ENCODE results near the gene AFDN.

Gene AFDN

DNA sequence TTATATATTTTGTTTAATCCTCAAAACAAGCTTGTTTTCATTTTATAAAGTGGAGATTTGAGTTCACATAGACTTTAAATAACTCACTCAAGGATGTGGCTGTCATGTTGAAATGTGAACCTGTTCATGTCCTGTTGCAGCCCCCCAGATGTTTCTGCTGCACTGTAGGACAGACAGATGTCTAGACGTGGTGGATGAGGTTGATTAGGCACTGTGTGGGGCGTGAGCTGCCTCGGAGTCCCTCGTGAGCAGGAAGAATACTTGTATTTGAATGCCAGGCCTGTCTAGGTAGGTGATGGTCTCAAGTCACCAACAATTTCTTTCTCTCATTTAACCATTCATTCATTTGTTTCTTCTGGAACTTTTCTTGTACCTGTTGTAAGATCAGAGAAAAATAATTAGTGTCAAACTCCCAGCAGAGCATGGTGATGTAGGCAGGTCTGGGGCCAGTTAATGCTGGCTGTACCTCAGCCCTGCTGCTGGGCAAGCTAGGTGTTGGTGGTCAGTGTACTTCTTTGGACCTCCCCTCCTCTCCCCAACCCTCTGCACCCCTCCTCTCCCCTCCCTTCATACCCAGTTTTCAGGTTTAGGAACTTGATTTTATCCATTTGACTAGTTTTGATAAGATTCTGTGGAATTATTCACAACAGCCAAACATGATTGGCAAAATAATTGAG lies 34.0 kb downstream of the AFDN start:
- intact Hi-C loops (cut with DNase I): no loop called here

DNA sequence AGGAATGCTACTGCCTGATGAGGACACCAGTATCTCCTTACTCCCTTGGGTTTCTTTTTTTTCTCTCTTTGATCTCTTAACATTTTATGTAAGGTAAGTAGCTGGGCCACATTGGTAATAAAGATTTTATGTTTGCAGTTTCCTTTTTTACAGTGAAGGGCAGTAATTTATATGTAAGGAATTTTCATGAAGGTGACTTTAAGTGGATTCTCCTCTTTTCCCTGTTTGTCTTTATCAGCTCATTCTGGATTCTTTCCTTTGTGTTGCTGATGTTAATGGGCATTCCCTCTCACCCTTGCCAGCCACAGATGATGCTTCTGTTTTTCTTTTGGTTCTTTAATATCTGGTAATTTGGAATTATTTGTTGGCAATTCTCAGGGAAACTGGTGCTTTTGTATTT lies 34.7 kb downstream of the AFDN start:
- no peak for DNase-seq
- intact Hi-C loops (cut with DNase I): no loop called here

More for the DNA sequence above, 34.0 kb downstream of the AFDN start:
- DNase-seq: no peak

DNA sequence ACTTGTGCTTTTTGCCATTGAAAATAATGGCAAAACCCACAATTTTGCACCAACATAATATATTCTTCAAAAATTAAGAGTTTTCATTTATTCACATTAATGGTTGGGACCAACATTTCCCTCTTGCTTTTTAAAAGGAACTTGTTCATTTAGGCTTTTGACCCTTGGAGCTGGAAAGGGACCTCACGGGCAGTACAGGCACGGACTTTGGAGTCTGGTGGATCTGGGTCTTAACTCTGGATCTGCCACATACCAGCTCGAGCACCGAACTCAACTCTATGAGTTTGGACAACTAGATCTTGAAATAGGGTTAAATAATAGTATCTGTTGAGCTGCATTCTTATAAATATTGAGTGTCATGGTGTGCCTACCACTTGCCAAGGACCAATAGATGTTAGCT lies 37.2 kb downstream of the AFDN start:
- intact Hi-C loops (cut with DNase I): no loop called here
- no peak for DNase-seq

DNA sequence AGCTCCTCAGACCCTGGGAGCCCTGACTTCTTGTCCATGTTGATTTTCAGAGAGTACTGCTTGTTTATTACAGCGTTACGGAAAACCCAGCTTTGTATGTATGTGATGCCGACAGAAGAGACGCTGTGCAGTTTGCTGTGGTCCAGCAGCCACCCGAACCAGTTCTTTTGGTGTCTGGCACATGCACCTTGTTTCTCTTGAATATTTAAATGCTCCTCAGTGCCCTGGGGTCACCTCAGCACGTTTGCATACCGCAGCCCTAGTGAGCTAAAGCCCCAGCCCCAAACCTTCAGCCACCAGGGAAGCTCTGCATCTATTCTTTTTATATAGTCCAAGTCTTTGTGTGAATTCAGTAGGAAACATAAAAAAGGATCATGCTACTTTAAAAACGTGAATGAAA lies 39.9 kb downstream of the AFDN start:
- no peak for DNase-seq
- intact Hi-C loops (cut with DNase I): no loop called here

- intact Hi-C loops (cut with DNase I): no loop called here
Measured at GRCh38 chr6:167870321-167870720, 43.6 kb downstream of the AFDN start.

GRCh38 chr6:167872538-167873210 lies 46.0 kb downstream of the AFDN start:
- intact Hi-C loops (cut with DNase I): no loop called here
- no peak for DNase-seq

More at GRCh38 chr6:167870321-167870720, 43.6 kb downstream of the AFDN start:
- DNase-seq: no peak

- intact Hi-C loops (cut with DNase I): no loop called here
- DNase-seq: no peak
Measured at GRCh38 chr6:167877994-167878779, 51.5 kb downstream of the AFDN start.

DNA sequence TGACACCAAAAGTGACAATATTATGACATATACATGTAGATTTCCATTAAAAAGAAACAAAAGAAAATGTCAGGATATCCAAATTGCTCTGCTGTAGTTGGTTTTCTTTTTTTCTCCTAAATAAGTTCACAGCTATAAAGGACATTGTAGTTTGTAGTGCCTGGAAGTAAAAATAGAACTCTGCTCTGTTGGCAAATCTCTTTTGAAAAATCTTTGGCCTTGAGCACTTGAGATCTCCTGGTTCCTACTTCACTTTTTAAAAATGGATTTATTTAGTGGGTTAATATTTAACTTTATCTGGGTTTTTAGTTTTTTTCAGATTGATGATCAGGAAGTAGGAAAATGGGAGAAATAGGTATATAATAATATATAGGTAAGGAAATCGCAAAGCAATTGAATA lies 52.9 kb downstream of the AFDN start:
- intact Hi-C loops (cut with DNase I): no loop called here
- no peak for DNase-seq

- intact Hi-C loops (cut with DNase I): no loop called here
- DNase-seq: no peak
Measured at GRCh38 chr6:167881327-167881726, 54.6 kb downstream of the AFDN start.

GRCh38 chr6:167882244-167882643 lies 55.5 kb downstream of the AFDN start:
- intact Hi-C loops (cut with DNase I): no loop called here
- no peak for DNase-seq

GRCh38 chr6:167888098-167888497 lies 61.4 kb downstream of the AFDN start:
- DNase-seq: no peak
- intact Hi-C loops (cut with DNase I): no loop called here

GRCh38 chr6:167892835-167893815 lies 66.4 kb downstream of the AFDN start:
- intact Hi-C loops (cut with DNase I): no loop called here
- DNase-seq: no peak

GRCh38 chr6:167894965-167895364 lies 68.3 kb downstream of the AFDN start:
- DNase-seq: no peak
- intact Hi-C loops (cut with DNase I): no loop called here

DNA sequence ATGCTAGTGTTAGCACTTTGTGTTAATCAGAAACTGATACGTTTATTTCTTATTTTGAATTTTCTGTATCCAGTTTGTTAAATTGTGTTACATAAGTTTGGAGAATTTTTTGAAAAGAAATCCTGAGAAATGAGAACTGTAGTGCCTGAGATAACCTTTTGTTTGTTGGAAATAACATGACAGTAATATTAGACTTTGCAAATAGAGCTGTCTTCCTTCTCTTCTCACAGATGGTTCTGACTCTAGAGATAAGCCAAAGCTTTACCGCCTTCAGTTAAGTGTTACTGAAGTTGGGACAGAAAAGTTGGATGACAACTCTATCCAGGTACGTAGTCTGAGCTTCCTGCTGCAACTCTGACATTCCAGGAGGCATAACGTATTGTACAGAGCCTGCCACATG lies 69.9 kb downstream of the AFDN start:
- DNase-seq: no peak
- intact Hi-C loops (cut with DNase I): no loop called here

DNA sequence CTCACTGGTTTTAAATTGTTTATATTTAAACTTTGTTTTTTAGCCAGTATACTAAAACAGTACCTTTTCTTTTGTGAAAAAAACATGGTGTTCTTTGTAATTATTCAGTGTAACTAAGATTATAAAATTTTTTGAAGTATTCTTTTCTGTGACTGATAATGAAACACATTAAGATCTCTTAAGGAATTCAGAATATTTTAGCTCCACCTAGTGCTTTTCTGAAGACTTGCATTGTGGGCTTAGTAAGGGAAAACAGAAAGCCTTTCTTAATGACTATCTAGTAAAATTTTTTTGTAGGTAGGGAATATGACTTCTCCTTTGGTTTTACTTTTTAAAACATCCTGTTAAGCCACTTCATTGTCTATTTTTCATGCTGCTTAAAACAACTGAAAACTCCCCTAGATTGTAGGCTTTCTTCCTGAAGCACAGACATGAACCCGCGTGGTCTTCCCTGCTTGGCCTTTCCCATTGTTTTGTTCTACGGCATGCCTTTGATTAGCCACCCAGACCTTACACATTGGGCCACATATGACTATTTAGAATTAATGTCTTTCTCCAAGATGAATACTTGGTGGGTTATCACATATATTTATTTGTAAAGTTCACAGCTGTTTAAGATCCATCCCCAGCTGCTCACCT lies 72.1 kb downstream of the AFDN start:
- no peak for DNase-seq
- intact Hi-C loops (cut with DNase I): loop anchor here (2.0 kb wide), 1 partner anchor 414 kb away; no protein-coding TSS in a partner anchor

DNA sequence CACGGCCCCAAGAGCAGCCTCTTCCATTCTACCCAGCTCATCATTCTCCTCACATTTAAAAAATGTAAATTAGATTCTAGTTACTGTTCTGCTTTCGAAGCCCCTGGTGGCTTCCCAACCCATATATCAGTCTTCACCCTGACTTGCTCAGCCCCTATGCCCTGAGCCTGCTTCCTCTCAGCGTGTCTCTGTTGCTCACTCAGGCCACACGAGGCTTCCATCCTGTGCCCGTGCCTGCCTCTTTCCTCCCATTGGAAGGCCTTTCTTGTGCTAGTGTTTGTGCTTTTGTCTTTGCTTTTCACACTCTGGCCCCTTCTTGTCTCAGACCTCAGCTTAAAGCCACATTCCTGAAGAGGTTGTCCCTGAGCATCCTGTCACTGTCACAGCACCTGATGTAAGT lies 78.1 kb downstream of the AFDN start:
- intact Hi-C loops (cut with DNase I): loop anchor here (10.0 kb wide), 2 partner anchors 80 to 150 kb away; partner anchors contain the start of gene AFDN
- DNase-seq: no peak

DNA sequence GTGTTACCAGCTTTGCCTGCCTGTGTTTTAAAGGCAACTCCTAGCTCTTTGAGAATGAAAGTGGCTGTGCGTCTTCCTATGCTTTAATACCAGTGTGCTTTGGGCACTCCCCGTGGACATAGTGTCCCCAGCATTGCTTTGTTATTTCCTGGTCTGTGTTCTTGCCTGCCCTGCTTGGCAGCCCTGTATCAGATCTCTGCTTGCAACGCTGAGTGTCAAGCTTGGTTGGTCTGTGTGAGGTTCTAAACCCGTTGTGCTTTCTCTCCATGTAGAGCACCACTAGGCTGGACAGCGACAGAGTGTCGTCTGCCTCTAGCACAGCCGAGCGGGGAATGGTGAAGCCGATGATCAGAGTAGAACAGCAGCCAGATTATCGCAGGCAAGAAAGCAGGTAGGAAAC lies 80.2 kb downstream of the AFDN start:
- intact Hi-C loops (cut with DNase I): loop anchor here (10.0 kb wide), 2 partner anchors 82 to 148 kb away; partner anchors contain the start of gene AFDN
- DNase-seq: peak; percentile 15 to 92 (median 60)

GRCh38 chr6:167907837-167908681 lies 81.3 kb downstream of the AFDN start:
- intact Hi-C loops (cut with DNase I): loop anchor here (1.0 to 10.0 kb wide), 3 partner anchors 83 to 225 kb away; partner anchors contain the start of gene AFDN
- no peak for DNase-seq

- intact Hi-C loops (cut with DNase I): no loop called here
- DNase-seq: no peak
Measured at GRCh38 chr6:167910007-167910406, 83.3 kb downstream of the AFDN start.

All from posterior cingulate gyrus (tissue), 11 donors.